Stimulated activated CD4-positive, alpha-beta T cell treated with anti-CD3 and anti-CD28 coated beads, Interleukin-4, amount 100 ng/mL, for 1 hour (primary cell): ENCODE data around the gene OR56A3.

Experiments
- DNase-seq: peaks from one replicate; pipeline ENCODE4 v3.0.0-alpha.2; 2020

OR56A3 gene

GRCh38 chr11:5983443-5983842, 41.4 kb downstream of the OR56A3 start:
- DNase-seq = no peak

GRCh38 chr11:5986885-5987284, 44.8 kb downstream of the OR56A3 start, which contains the start of gene OR52L1:
TSS of gene OR52L1 (minus strand) at chr11:5986985. CDS start at chr11:5986930, 55 bp downstream.
- DNase-seq = no peak

GRCh38 chr11:5989203-5989602, 47.2 kb downstream of the OR56A3 start:
- no peak for DNase-seq

GRCh38 chr11:5992150-5992549, 50.1 kb downstream of the OR56A3 start:
- no peak for DNase-seq

DNA sequence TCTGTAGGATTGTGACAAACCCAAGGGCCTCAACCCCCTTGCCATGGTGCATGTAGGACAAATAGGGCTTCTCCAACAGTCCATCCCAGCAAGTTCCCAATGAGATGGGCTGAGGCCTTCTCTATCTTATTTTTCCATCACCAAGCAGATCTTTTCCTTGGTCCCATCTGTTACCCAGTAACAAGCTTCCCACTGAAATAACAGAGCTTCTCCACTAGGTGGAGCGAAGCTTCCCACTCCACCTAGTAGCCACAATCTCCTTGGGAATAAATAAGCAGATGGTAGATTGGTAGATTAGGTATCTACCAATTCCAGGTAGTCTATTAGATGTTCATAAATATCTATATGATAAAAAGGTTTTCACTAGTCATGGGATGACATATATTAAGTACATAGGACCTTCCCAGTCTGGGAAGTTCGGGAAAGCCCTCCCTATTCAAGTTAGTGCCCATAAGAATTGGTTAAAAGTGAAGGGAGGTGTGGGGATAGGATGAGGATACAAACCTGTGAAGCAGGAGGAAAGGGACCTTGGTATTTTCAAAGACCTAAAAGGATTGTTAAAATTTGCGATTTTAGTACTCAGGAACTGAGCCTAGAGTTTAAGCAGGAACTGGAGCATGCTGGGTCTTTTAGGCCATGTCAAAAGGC, 50.7 kb downstream of the OR56A3 start:
- no peak for DNase-seq

DNA sequence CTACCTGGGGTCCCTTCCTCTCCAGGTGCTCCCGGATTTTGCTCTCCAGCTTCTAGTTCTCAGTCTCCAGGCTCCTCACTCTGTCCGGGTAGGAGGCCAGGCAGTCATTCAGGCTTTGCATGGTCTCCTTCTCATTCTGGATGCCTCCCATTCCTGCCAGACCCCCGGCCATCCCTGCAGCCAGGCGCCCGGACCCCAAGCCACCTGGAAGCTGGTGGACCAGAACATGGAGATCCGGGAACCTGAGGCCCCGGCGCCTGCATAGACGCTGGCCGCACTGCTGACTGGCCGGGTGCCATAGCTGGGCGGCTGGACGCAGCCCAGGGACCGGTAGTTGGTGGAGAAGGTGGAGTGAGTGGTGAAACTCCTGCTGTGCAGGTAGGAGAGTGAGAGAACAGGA, 52.7 kb downstream of the OR56A3 start:
- no peak for DNase-seq
